WTC11 (cell line): ENCODE data around the gene WDR27. TPM values are rescaled to one million over a fixed set of nuclear protein-coding genes. Genes with fewer than 3 reads are reported as not detected.

Experiments
- ATAC-seq: fragments of 200-7000 bp; cut with Tn5 transposase; 2 replicates; pipeline ENCODE4 v1.10.0; 2021; ENCODE audit warnings: mild to moderate bottlenecking, moderate library complexity
- CTCF ChIA-PET: fragments of 300-600 bp; sonication (Branson Sonifier 250); formaldehyde crosslinking; loops from one replicate; lab custom pipeline; 2021; ENCODE audit warnings: antibody characterized with exemption; lab: Charles Lee
- POLR2A ChIA-PET: fragments of 350-600 bp; sonication (Branson Sonifier 250); formaldehyde crosslinking; loops from one replicate; lab custom pipeline; 2021; ENCODE audit warnings: antibody characterized with exemption; lab: Charles Lee
- DNase-seq: peaks from one replicate; pipeline ENCODE4 v3.0.0; 2021; ENCODE audit warnings: low spot score
- H3K27ac Mint-ChIP-seq: 2 replicates; pipeline ENCODE4 v1.8.0; 2021; ENCODE audit warnings: mixed read lengths
- H3K27me3 Mint-ChIP-seq: 2 replicates; pipeline ENCODE4 v1.8.0; 2021; ENCODE audit warnings: low read depth, mild to moderate bottlenecking, moderate library complexity, mixed read lengths
- H3K36me3 Mint-ChIP-seq: 2 replicates; pipeline ENCODE4 v1.8.0; 2021; ENCODE audit warnings: mixed read lengths
- H3K4me1 Mint-ChIP-seq: 2 replicates; pipeline ENCODE4 v1.8.0; 2022; ENCODE audit warnings: mixed read lengths
- H3K4me3 Mint-ChIP-seq: 2 replicates; pipeline ENCODE4 v1.8.0; 2021; ENCODE audit warnings: mild to moderate bottlenecking, moderate library complexity, mixed read lengths
- H3K9me3 Mint-ChIP-seq: 2 replicates; pipeline ENCODE4 v1.8.0; 2021; ENCODE audit warnings: mixed read lengths
- AFF4 ChIP-seq: sonication (generic); formaldehyde crosslinking; IDR thresholded peaks from 2 replicates; pipeline ENCODE4 v1.8.1; 2023; ENCODE audit warnings: mild to moderate bottlenecking, missing genetic modification reagents, borderline replicate concordance
- ATF1 ChIP-seq: sonication (generic); formaldehyde crosslinking; IDR thresholded peaks from 2 replicates; pipeline ENCODE4 v1.8.1; 2023; ENCODE audit warnings: mild to moderate bottlenecking, moderate library complexity, missing genetic modification reagents
- ATF6 ChIP-seq: sonication (generic); formaldehyde crosslinking; IDR thresholded peaks from 2 replicates; pipeline ENCODE4 v1.8.1; 2023; ENCODE audit warnings: mild to moderate bottlenecking, missing genetic modification reagents
- CREM ChIP-seq: sonication (generic); formaldehyde crosslinking; IDR thresholded peaks from 2 replicates; pipeline ENCODE4 v1.8.1; 2022; ENCODE audit warnings: mild to moderate bottlenecking, missing genetic modification reagents, moderate library complexity
- EMX1 ChIP-seq: fragments of 250-450 bp; sonication (Bioruptor Pico); IDR thresholded peaks from 2 replicates; pipeline ENCODE4 v1.8.0; 2021; ENCODE audit warnings: mild to moderate bottlenecking
- ETV6 ChIP-seq: sonication (generic); formaldehyde crosslinking; IDR thresholded peaks from 2 replicates; pipeline ENCODE4 v1.8.1; 2022; ENCODE audit warnings: mild to moderate bottlenecking, missing genetic modification reagents
- FOXK1 ChIP-seq: sonication (generic); formaldehyde crosslinking; IDR thresholded peaks from 2 replicates; pipeline ENCODE4 v1.8.0; 2022; ENCODE audit warnings: mild to moderate bottlenecking, moderate library complexity, missing genetic modification reagents
- JAZF1 ChIP-seq: fragments of 250-450 bp; sonication (Bioruptor Pico); IDR thresholded peaks from 2 replicates; pipeline ENCODE4 v1.9.0; 2021; ENCODE audit warnings: moderate library complexity, mild to moderate bottlenecking, inconsistent platforms
- KAT7 ChIP-seq: sonication (generic); formaldehyde crosslinking; IDR thresholded peaks from 2 replicates; pipeline ENCODE4 v1.8.1; 2023; ENCODE audit warnings: missing genetic modification reagents, mild to moderate bottlenecking, borderline replicate concordance
- NR3C1 ChIP-seq: sonication (generic); formaldehyde crosslinking; conservative IDR thresholded peaks from 2 replicates; pipeline ENCODE4 v1.8.1; 2023; ENCODE audit warnings: low read depth, mild to moderate bottlenecking, missing genetic modification reagents
- TEAD4 ChIP-seq: sonication (generic); formaldehyde crosslinking; IDR thresholded peaks from 2 replicates; pipeline ENCODE4 v1.8.0; 2022; ENCODE audit warnings: mild to moderate bottlenecking, missing genetic modification reagents
- USF1 ChIP-seq: sonication (generic); formaldehyde crosslinking; IDR thresholded peaks from 2 replicates; pipeline ENCODE4 v1.8.0; 2022; ENCODE audit warnings: mild to moderate bottlenecking, missing genetic modification reagents
- ZNF416 ChIP-seq: fragments of 250-450 bp; sonication (Bioruptor Pico); IDR thresholded peaks from 2 replicates; pipeline ENCODE4 v1.9.0; 2021; ENCODE audit warnings: mild to moderate bottlenecking, inconsistent platforms
- ZNF425 ChIP-seq: fragments of 250-450 bp; sonication (Bioruptor Pico); conservative IDR thresholded peaks from 2 replicates; pipeline ENCODE4 v1.9.0; 2021; ENCODE audit warnings: mild to moderate bottlenecking
- ZNF532 ChIP-seq: fragments of 250-450 bp; sonication (Bioruptor Pico); IDR thresholded peaks from 2 replicates; pipeline ENCODE4 v1.9.0; 2021; ENCODE audit warnings: mild to moderate bottlenecking, borderline replicate concordance
- ZSCAN18 ChIP-seq: fragments of 250-450 bp; sonication (Bioruptor Pico); IDR thresholded peaks from 2 replicates; pipeline ENCODE4 v2.1.2; 2022; ENCODE audit warnings: mild to moderate bottlenecking, moderate library complexity
- total RNA-seq: library from RNA; stranded (reverse); gene quantifications from 3 replicates; pipeline ENCODE4 v1.2.3, GENCODE V29; 2021

The WDR27 gene
- total RNA-seq, 1 experiment from 2014 or later: 126 TPM

GRCh38 chr6:169651498-169651897 lies 50.3 kb downstream of the WDR27 start (continued):
- no peak for TF ChIP-seq USF1 (CRISPR knock-in tag)
- TF ChIP-seq KAT7 (CRISPR knock-in tag): no peak
- no peak for TF ChIP-seq ZNF416 (CRISPR knock-in tag)
- TF ChIP-seq ATF1 (CRISPR knock-in tag): no peak
- TF ChIP-seq TEAD4 (CRISPR knock-in tag): no peak
- TF ChIP-seq ZNF425 (CRISPR knock-in tag): no peak
- TF ChIP-seq ETV6: no peak
- TF ChIP-seq ZSCAN18: no peak
- no peak for TF ChIP-seq JAZF1

- POLR2A ChIA-PET: no interaction called here
- H3K27ac Mint-ChIP-seq: no peak overlapping the region
- CTCF ChIA-PET: no interaction called here
- DNase-seq: no peak
- H3K4me1 Mint-ChIP-seq: peaks cover 11% of the 10 kb centered on the region; the same call in 1 of the 2 replicates
- ATAC-seq: no peak
- H3K27me3 Mint-ChIP-seq: no peaks in the 10 kb centered on the region
- H3K4me3 Mint-ChIP-seq: no peak overlapping the region
- peaks cover 31% of the 10 kb centered on the region for H3K36me3 Mint-ChIP-seq
- peaks cover 11% of the 10 kb centered on the region for H3K9me3 Mint-ChIP-seq
- no peak for TF ChIP-seq AFF4 (CRISPR knock-in tag)
These were observed 50.9 kb downstream of the WDR27 start for GRCh38 chr6:169650959-169651292.

GRCh38 chr6:169650241-169650958 lies 51.4 kb downstream of the WDR27 start:
- Mint-ChIP-seq H3K27me3 (no peaks in the 10 kb centered on the region), H3K4me3 (no peak overlapping the region), H3K4me1 (peaks cover 11% of the 10 kb centered on the region; the same call in 1 of the 2 replicates), H3K36me3 (peaks cover 27% of the 10 kb centered on the region), H3K27ac (no peak overlapping the region), H3K9me3 (peaks cover 11% of the 10 kb centered on the region)
- ChIA-PET POLR2A (no interaction called here), CTCF (no interaction called here)
- DNase-seq (no peak), ATAC-seq (no peak)
- TF ChIP-seq ATF6 (CRISPR knock-in tag) (no peak), ZNF532 (CRISPR knock-in tag) (no peak), FOXK1 (no peak), NR3C1 (CRISPR knock-in tag) (no peak), ZNF416 (CRISPR knock-in tag) (no peak), CREM (no peak), EMX1 (CRISPR knock-in tag) (no peak)
